ENCODE results near the gene PARN. TPM values are rescaled to one million over a fixed set of nuclear protein-coding genes. Genes with fewer than 3 reads are reported as not detected.
"Not testable (repeated sequence)": the region's sequence is repeated elsewhere in the genome, so short reads cannot be mapped to it uniquely, and the experiment has no call there.

PARN gene
- 23.7 and 30.7 TPM in 2 replicates for total RNA-seq

- DNase-seq = peak; percentile 97
Measured at GRCh38 chr16:14629919-14630619, at the start of gene PARN. Gene PARN, minus strand, starts transcription at chr16:14630260. Its CDS starts 135 bp downstream, at chr16:14630125.

GRCh38 chr16:14678748-14679497, 48.9 kb upstream of the PARN start:
- DNase-seq = no peak

- DNase-seq = no peak
Measured at GRCh38 chr16:14677627-14678026, 47.6 kb upstream of the PARN start.

GRCh38 chr16:14676633-14677032, 46.6 kb upstream of the PARN start:
- no peak for DNase-seq

- DNase-seq = no peak
Measured at GRCh38 chr16:14672403-14672971, 42.4 kb upstream of the PARN start.

GRCh38 chr16:14669776-14670175, 39.7 kb upstream of the PARN start:
- no peak for DNase-seq

GRCh38 chr16:14668556-14669223, 38.6 kb upstream of the PARN start:
- no peak for DNase-seq

- no peak for DNase-seq
Measured at GRCh38 chr16:14667347-14668266, 37.5 kb upstream of the PARN start.

GRCh38 chr16:14658063-14658462, 28.0 kb upstream of the PARN start:
- DNase-seq = peak; percentile 18

GRCh38 chr16:14652726-14653125, 22.7 kb upstream of the PARN start:
- DNase-seq = no peak

- no peak for DNase-seq
Measured at GRCh38 chr16:14650629-14651028, 20.6 kb upstream of the PARN start.

GRCh38 chr16:14649816-14650215, 19.8 kb upstream of the PARN start:
- no peak for DNase-seq

- no peak for DNase-seq
Measured at GRCh38 chr16:14641926-14642325, 11.9 kb upstream of the PARN start.

- no peak for DNase-seq
Measured at GRCh38 chr16:14641206-14641605, 11.1 kb upstream of the PARN start.

- no peak for DNase-seq
Measured at GRCh38 chr16:14640538-14640937, 10.5 kb upstream of the PARN start.

- not testable (repeated sequence) for DNase-seq
Measured at GRCh38 chr16:14636951-14637240, 6.8 kb upstream of the PARN start.

- not testable (repeated sequence) for DNase-seq
Measured at GRCh38 chr16:14636179-14636950, 6.3 kb upstream of the PARN start.

GRCh38 chr16:14635395-14636165, 5.5 kb upstream of the PARN start:
- DNase-seq = no peak

GRCh38 chr16:14634389-14634725, 4.3 kb upstream of the PARN start:
- no peak for DNase-seq

GRCh38 chr16:14632693-14633569, 2.9 kb upstream of the PARN start, which contains the start of gene BFAR:
Gene BFAR, plus strand, starts transcription at chr16:14632951. Its CDS starts 11,396 bp downstream, at chr16:14644347.
- peak; percentile 98 for DNase-seq
